Hematopoietic multipotent progenitor cell treated with erythropoietin and hydrocortisone succinate and interleukin-3 and kit ligand, for 15 days (in vitro differentiated cells): ENCODE results near the gene MTHFD2L.

Experiments used
- DNase-seq: peaks from one replicate; pipeline ENCODE4 v3.0.0-alpha.2; 2015; ENCODE audit warnings: low spot score

MTHFD2L gene

GRCh38 chr4:74252933-74253332 is 95.0 kb downstream of the MTHFD2L start:
- no peak for DNase-seq

GRCh38 chr4:74254386-74254785 is 96.5 kb downstream of the MTHFD2L start:
- no peak for DNase-seq

DNA sequence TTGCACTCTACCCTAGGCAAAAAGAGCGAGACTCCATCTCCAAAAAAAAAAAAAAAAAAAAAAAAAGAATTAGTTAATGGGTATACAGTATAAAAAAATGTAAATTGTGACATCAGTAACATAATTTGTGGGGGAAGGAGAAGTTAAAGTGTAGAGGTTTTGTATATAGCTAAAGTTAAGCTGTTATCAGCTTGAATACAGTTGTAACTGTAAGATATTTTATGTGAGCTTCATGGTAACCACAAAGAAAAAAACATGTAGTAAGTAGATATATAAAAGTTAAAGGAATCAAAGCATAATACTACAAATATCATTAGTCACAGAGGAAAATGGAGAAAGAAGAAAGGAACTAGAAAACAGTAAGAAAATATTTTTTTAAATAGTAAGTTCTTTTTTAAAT is 97.2 kb downstream of the MTHFD2L start:
- DNase-seq = no peak

- DNase-seq = no peak
Observed at GRCh38 chr4:74258963-74259362, 101.0 kb downstream of the MTHFD2L start.

- DNase-seq = no peak
Observed at GRCh38 chr4:74260036-74260435, 102.1 kb downstream of the MTHFD2L start.

DNA sequence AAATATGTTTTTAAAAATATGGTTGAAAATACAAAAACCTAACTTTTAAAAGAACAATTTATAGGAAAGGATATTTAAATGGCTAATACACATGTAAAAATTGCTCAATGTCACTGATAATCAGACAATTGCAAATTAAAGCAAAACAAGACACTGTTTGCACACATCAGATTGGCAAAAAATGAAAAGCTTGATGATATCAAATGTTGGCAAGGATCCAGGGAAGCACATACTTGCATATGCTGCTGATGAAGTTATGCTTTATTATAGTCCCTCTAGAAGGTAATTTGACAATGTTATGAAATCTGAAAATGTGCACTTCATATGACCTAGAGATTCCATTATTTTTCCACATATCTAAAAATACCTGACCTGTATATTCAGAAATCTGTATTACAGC is 104.6 kb downstream of the MTHFD2L start:
- DNase-seq = no peak

GRCh38 chr4:74263551-74263950 is 105.6 kb downstream of the MTHFD2L start:
- no peak for DNase-seq

DNA sequence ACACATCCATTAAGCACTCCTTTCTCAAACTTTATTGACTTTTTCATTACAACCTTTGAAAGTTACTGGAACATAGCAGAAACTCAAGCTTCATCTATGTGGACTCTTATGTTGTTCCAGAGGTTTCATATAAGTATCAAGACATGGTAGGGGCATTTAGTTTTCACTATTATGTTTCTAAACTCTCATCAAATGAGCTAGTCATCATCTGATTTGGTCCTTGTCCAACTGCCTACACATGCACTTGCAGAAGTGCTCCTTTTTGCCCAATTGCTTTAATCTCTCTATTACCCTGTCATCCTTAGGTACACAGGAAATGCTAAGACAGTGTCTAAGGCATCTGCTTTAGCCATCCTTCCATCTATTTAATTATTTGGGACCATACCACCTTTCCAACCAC is 108.2 kb downstream of the MTHFD2L start:
- no peak for DNase-seq

DNA sequence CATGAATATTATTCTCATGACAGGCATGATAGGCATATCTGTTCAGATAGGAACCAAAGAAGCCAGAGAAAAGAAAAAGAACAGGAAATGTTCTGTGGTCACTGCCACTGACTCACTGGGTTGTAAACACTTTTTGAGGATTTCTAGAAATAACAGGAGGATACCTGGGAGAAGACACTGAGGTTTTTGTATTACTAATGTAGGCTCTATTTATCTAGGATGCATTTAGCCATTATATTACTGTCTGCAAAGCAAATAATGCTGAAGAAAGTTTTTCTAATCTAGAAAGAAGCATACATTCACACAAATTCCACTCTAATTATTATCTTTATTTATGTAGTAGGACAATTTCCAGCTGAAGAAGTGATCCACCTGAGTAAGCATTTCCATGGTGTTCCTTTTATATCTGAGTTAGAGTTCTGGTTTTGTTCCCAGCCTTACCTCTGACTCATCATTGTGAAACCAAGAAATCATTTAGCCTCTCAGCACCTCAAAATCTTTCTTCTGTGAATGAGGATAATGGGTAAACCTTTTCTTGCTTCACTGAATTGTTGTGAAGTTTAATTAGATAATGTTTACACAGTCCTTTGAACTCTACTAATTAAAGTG is 110.2 kb downstream of the MTHFD2L start:
- DNase-seq = no peak

DNA sequence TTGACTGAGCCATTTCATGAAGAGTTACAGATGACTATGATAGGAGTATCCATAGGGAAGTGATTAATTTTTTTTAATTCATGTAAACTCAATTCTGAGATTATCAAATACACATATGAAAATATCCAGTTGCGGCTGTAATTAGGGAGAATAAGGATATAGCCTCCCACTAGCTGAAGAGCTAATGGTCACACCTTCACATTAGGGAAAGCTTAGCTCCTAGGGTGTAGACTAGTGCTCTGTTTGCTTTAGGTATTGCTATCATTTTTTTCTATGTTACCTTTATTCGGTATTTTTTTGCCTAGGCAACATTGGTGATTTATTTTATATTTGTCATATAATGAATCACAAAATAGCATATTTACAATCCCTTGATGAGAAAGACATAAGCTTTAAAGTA is 110.7 kb downstream of the MTHFD2L start:
- no peak for DNase-seq

GRCh38 chr4:74278490-74278889 is 120.6 kb downstream of the MTHFD2L start:
- DNase-seq = no peak

GRCh38 chr4:74279716-74280115 is 121.8 kb downstream of the MTHFD2L start:
- DNase-seq = no peak

DNA sequence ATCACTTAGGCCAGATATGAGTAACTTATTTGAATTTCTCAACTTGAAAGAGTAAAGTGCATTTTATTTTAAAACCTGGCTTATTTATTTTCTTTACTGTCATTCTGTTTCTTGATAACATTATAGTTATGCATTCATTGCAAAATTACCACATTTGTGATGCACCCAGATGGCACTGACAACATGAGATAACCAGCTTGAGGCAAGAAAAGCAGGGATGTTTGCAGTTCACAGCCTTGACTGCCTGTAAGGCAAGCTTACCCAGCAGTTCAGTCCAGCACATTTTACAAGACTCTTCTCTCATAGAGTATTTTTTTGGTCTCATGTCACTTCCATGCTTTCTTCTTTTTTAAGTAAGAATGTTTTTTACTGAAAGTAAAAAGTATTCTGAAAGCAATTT is 125.0 kb downstream of the MTHFD2L start:
- DNase-seq = peak; percentile 7

- peak; percentile 31 for DNase-seq
Observed at GRCh38 chr4:74283614-74284013, 125.7 kb downstream of the MTHFD2L start.

DNA sequence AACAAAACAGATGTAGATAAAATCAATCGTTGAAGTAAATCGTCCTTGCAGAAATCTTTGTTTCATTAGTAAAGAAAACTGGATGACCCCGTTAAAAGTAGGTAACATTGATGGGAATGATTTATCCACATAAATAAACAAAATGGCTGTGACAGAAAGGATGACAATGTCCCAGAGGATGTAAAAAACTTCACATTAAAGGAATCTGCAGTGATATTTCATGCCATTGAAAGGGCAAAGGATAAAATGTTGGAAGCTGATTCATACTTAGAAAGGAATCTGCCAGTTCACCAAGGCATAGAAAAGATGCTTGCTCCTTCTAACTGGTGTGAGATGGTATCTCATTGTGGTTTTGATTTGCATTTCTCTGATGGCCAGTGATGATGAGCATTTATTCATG is 126.1 kb downstream of the MTHFD2L start:
- no peak for DNase-seq

GRCh38 chr4:74287164-74287563 is 129.2 kb downstream of the MTHFD2L start:
- no peak for DNase-seq

DNA sequence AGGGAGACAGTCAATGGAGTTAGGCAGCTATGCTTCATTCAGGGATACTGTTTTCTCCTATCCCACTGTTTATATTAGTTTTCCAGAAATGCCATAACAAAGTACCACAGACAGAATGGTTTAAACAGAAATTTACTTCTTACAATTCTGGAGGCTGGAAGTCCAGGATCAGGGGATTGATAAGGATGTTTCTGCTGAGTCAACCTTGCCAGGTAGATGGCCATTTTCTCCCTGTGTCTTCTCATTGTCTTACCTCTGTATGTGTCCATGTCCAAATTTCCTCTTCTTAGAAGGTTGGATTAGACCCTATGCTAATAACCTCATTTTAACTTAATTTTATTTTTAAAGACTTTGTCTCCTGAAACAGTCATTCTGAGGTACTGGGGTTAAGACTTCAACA is 129.9 kb downstream of the MTHFD2L start:
- no peak for DNase-seq

GRCh38 chr4:74291471-74291870 is 133.6 kb downstream of the MTHFD2L start:
- no peak for DNase-seq

DNA sequence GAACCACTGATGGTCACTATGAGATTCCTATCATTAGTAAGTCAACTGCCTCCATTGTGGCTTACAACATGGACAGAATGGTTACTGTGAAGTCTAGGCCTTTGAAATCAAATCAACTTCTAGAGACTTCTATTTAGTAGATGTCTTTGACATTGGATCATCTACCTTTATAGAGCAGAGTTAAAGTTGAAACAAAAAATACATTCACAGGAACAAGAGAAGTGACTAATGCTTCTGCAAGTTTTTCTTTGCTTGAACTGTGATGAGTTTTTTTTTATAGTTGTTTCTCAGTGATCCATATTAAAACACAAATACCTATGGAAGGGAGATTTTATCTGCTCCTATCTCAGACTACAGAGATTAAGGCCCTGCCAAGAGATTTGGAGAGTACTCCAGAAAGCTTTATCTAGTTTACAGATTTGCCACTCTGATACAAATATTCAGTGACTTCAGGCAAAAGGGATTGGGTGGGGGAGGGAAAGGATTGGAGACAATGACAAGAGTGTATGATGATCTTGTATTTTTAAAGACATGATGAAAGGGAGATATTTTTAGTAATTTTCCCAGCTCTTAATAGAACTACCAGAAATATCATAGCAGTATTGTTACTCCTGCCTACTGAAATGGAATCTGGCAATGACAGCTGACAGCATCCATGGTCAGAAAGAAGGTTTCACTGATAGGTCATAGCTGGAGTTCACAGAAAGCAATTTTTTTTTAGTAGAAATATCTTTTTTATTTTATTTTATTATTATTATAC is 134.4 kb downstream of the MTHFD2L start:
- no peak for DNase-seq

GRCh38 chr4:74293558-74293957 is 135.6 kb downstream of the MTHFD2L start:
- DNase-seq = no peak

- DNase-seq = no peak
Observed at GRCh38 chr4:74294681-74295080, 136.8 kb downstream of the MTHFD2L start.

GRCh38 chr4:74297539-74297938 is 139.6 kb downstream of the MTHFD2L start:
- no peak for DNase-seq

- no peak for DNase-seq
Observed at GRCh38 chr4:74304095-74304625, 146.2 kb downstream of the MTHFD2L start.

GRCh38 chr4:74305000-74305399 is 147.1 kb downstream of the MTHFD2L start:
- no peak for DNase-seq
